ENCODE measurements around the gene NOX4.

Gene NOX4

GRCh38 chr11:89490981-89491690 lies at the start of gene NOX4:
Gene NOX4, minus strand, starts transcription at chr11:89491375. Its CDS starts 129 bp downstream, at chr11:89491246.
- DNase-seq (ENCODE audit: low read depth) = no peak

DNA sequence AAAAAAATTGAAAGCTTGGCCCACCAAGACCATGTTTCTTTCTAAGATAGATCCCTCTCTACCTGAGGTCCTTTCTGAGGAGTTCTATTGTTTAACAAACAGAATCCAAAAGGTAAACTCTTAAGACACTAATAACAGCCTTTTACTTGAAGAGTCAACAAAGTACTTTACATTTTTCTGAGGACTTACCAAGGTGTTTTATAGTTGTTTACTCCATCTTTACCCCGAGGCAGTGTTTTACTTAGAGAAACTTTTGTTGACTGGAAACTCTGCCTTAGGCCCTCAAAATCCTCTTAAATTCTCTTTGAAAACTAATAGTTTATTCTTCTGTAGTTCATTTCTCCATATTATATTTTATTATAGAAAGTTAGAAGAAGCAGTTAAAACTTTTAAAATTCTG lies 49.7 kb upstream of the NOX4 start:
- no peak for DNase-seq (ENCODE audit: low read depth)

- DNase-seq (ENCODE audit: low read depth) = no peak
These were observed 46.8 kb upstream of the NOX4 start for GRCh38 chr11:89537936-89538335.

DNA sequence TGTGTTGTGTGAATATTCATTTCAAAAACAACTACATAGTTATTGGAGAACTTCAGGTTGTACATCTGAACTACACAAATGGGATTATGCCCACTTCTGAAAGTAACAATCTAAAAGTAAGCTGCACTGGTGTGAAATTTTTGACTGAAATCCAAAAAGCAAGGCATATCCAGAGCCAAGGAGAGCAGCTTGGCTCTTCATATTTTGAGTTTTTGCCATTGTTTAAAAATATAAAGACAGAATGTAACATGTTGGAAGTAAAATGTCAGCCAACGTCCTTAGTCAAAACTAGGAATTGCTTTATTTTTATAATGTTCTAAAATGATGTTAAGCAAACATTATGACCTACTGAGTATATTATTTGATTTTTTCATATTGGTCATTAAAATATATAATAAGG lies 45.8 kb upstream of the NOX4 start:
- DNase-seq (ENCODE audit: low read depth) = no peak

GRCh38 chr11:89535221-89535620 lies 44.0 kb upstream of the NOX4 start:
- DNase-seq (ENCODE audit: low read depth) = no peak

DNA sequence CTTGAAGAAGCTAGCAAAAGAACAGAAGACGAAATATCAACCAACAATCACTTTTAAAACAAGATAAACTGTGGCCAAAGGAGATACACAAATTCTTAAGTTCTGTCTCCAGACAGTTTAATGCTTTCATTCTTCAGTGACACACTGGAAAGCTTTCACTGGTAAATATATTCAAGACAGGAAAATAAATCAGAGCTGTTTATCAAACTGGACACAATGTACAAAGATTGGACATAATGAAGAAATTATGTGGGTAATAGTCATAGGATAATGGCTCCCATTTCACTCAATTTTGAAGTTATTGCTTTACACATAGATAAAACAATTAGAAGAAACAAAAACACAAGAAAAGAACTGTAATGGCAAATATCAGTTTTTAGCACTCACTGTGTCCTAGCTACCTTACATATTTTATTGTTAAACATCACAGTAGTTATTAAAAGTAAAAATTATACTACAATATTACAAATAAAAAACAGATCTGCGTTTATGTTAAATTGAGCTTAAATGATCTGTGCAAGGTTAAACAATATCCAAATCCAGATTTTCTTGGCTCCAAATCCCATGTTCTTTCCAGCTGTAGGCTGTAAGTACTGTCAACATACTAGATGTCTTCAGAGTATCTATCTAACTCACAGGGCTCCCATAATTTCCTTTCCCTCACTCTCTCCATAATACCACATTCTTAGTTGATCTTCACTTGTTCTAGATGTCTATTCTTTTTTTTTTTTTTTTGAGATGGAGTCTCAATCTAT lies 38.6 kb upstream of the NOX4 start:
- DNase-seq (ENCODE audit: low read depth) = no peak

DNA sequence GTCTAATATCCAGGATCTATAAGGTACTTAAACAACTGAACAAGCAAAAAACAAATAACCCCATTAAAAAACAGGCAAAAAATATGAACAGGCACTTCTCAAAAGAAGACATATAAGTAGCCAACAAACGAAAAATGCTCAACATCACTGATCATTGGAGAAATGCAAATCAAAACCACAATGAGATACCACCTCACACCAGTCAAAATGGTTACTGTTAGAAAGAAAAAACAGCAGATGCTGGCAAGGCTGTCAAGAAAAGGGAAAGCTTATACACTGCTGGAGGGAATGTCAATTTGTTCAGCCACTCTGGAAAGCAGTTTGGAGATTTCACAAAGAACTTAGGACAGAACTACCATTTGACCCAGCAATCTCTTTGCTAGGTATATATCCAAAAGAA lies 30.6 kb upstream of the NOX4 start:
- DNase-seq (ENCODE audit: low read depth) = no peak

DNA sequence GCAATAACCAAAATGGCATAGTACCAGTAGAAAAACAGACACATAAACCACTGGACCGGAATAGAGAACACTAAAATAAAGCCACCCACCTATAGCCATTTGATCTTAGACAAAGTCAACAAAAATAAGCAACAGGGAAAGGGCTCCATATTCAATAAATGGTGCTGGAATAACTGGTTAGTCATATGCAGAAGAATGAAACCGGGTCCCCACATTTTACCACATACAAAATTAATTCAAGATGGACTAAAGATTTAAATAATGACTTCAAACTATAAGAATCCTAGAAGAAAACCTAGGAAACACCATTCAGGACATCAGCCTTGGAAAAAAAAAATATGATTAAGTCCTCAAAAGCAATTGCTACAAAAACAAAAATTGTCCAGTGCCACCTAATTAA lies 30.1 kb upstream of the NOX4 start:
- DNase-seq (ENCODE audit: low read depth) = no peak

- DNase-seq (ENCODE audit: low read depth) = no peak
These were observed 25.3 kb upstream of the NOX4 start for GRCh38 chr11:89516496-89516895.

GRCh38 chr11:89508544-89508943 lies 17.4 kb upstream of the NOX4 start:
- no peak for DNase-seq (ENCODE audit: low read depth)

GRCh38 chr11:89504270-89504669 lies 13.1 kb upstream of the NOX4 start:
- DNase-seq (ENCODE audit: low read depth) = no peak

- no peak for DNase-seq (ENCODE audit: low read depth)
These were observed 12.2 kb upstream of the NOX4 start for GRCh38 chr11:89503422-89503821.

GRCh38 chr11:89502301-89502700 lies 11.1 kb upstream of the NOX4 start:
- no peak for DNase-seq (ENCODE audit: low read depth)

- DNase-seq (ENCODE audit: low read depth) = no peak
These were observed 9.2 kb upstream of the NOX4 start for GRCh38 chr11:89500336-89500735.

DNA sequence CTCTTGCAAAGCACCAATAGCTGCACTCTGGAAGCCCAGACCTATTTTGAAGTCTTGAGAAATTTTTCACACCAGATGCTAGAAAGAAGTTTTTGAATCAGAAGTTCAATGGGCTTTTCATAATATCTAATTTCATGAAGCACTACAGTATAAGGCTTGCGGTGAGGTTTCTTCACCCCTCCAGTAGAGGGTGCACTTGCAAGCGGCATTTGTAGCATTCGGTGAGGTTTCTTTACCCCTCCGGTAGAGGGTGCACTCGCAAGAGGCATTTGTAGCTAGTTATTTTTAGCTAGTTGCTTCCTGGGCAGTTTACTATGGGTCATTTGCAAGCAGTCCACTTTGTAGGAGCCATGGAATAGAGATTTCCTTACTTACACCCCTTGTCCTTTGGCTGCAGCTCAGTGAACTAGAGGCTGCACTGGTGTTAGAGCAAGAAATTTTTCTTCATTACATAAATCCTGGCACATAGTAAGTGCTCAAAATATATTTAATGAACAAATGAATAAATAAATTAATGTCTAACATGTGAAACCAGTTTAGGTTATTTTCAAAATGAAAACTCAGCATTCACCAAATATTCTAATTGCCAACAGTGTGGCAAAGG lies 7.8 kb upstream of the NOX4 start:
- DNase-seq (ENCODE audit: low read depth) = no peak

DNA sequence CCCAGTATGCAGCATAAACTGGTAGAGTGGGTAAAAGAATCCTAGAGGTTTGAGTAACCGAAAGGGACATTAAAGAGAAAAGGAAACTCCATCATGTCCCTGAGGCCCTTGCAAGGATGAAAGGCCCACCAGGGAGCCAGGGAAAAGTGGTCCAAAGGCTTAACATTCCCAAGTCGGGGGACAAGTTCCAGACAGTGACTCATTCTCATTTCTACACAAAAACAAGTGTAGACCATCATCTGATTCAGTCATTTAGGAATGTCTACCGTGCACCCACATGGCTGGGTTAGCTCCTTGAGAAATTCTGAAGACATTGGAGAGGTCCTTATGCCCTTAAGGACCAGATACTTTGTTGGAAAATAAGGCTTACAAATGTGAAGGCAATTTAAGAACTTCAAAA lies 4.8 kb upstream of the NOX4 start:
- DNase-seq (ENCODE audit: low read depth) = no peak

GRCh38 chr11:89493431-89493830 lies 2.3 kb upstream of the NOX4 start:
- DNase-seq (ENCODE audit: low read depth) = no peak

DNA sequence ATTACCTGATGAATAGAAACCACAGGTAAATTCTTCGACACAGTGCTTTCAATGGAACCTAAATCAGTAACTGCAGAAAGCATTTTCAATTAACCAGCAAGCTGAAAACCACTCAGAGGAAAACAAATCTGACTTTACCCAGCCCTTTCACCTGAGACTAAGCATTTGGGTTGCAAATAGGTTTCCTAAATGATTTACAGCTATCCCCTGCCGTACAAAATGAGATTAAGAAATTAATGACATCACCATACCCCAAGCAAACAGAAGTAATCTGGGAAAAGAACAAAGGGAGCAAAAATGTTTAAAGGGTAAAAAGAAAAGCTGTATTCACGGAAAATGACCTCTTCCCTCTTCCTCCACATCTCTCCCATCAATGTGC lies 584 bp downstream of the NOX4 start:
- DNase-seq (ENCODE audit: low read depth) = no peak

DNA sequence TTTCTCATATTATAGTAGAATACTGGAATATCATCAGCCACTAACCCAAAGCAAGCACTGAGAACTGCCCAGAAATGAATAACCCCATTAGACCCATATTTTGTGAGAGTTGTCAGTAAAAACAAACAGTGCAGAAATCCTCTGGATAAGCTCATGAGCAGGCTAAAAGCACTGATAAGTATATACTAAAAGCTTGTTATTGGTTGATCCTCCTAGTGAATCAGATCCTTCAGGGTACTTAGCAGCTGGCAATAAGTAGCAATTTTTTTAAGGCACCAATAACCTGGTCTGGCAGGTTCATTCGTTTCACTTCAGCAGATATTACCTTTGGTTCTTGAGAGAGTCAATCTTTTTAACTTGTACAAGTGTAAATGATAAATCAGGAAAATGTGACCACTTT lies 1.2 kb downstream of the NOX4 start:
- DNase-seq (ENCODE audit: low read depth) = no peak

- no peak for DNase-seq (ENCODE audit: low read depth)
These were observed 4.2 kb downstream of the NOX4 start for GRCh38 chr11:89487016-89487415.

- no peak for DNase-seq (ENCODE audit: low read depth)
These were observed 6.3 kb downstream of the NOX4 start for GRCh38 chr11:89484896-89485295.

GRCh38 chr11:89477175-89477574 lies 14.0 kb downstream of the NOX4 start:
- no peak for DNase-seq (ENCODE audit: low read depth)

- DNase-seq (ENCODE audit: low read depth) = no peak
These were observed 27.9 kb downstream of the NOX4 start for GRCh38 chr11:89463266-89463780.
